MCF 10A (cell line): Measurements from ENCODE around the gene NSMF. TPM values are rescaled to one million over a fixed set of nuclear protein-coding genes. Genes with fewer than 3 reads are reported as not detected.

Experiments
- microRNA-seq: library from miRNA; unstranded; fragments of <30 nt; microRNA quantifications from one replicate; pipeline ENCODE4 v1.2.0, GENCODE V29; 2022
- total RNA-seq: library from RNA; stranded (reverse); gene quantifications from 2 replicates; pipeline ENCODE4 v1.2.3, GENCODE V29; 2022

Gene NSMF
- total RNA-seq, 1 experiment from 2014 or later: 37.8 TPM

Small RNA genes within 50 kb of the gene (microRNA-seq; reads per million reads assigned to microRNA genes)
- gene MIR7114: 3.7 reads per million, percentile 28 among the genes with 10 or more reads in this experiment

Other genes starting within 250 kb of the NSMF start
- 2.5 and 3.1 TPM in 2 replicates for gene RNF208, start 237.1 kb downstream of the NSMF start, total RNA-seq
- 1.4 and 1.8 TPM in 2 replicates for gene CYSRT1, start 234.2 kb downstream of the NSMF start, total RNA-seq
- gene RNF224, start 231.8 kb downstream of the NSMF start, total RNA-seq: 0.16 and 0.44 TPM in 2 replicates
- not detected in 2 replicates for gene SLC34A3, start 228.4 kb downstream of the NSMF start, total RNA-seq
- 171 and 180 TPM in 2 replicates for gene TUBB4B, start 218.0 kb downstream of the NSMF start, total RNA-seq
- gene STPG3, start 208.0 kb downstream of the NSMF start, total RNA-seq: not detected in 2 replicates
- gene NELFB, start 204.0 kb downstream of the NSMF start, total RNA-seq: 38.0 and 40.5 TPM in 2 replicates
- gene TOR4A, start 181.6 kb downstream of the NSMF start, total RNA-seq: 20.6 and 21.9 TPM in 2 replicates
- 1.4 and 2.2 TPM in 2 replicates for gene NRARP, start 157.1 kb downstream of the NSMF start, total RNA-seq
- 17.1 and 23.9 TPM in 2 replicates for gene EXD3, start 36.2 kb downstream of the NSMF start, total RNA-seq
- 8.2 and 8.9 TPM in 2 replicates for gene NOXA1, start 35.9 kb downstream of the NSMF start, total RNA-seq
- not detected in 2 replicates for gene ENTPD8, start 18.0 kb downstream of the NSMF start, total RNA-seq
- 0.86 and 1.2 TPM in 2 replicates for gene PNPLA7, start 91.1 kb upstream of the NSMF start, total RNA-seq
- gene MRPL41, start 92.5 kb upstream of the NSMF start, total RNA-seq: 37.6 and 43.0 TPM in 2 replicates
- gene DPH7, start 119.6 kb upstream of the NSMF start, total RNA-seq: 45.7 and 46.4 TPM in 2 replicates
- 42.9 and 51.9 TPM in 2 replicates for gene ZMYND19, start 131.2 kb upstream of the NSMF start, total RNA-seq
- gene ARRDC1, start 146.4 kb upstream of the NSMF start, total RNA-seq: 88.9 and 125 TPM in 2 replicates
- gene EHMT1, start 159.7 kb upstream of the NSMF start, total RNA-seq: 77.2 and 79.7 TPM in 2 replicates